Stomach (tissue), 9 donors: ENCODE measurements around the gene GATA6. TPM values are rescaled to one million over a fixed set of nuclear protein-coding genes. Genes with fewer than 3 reads are reported as not detected.

Experiments used
- DNase-seq, 2 donors: peaks; one replicate each; pipeline versions ENCODE4 v3.0.0 to v3.0.0-alpha.2; 2013 to 2019
- H3K27ac ChIP-seq, 5 donors: fragments of 200-600 bp in 4 of 5; sonication (generic) in 4 of 5; one replicate each; pipeline ENCODE4 v1.5.1; 2013 to 2019; ENCODE audit warnings: mild to moderate bottlenecking in 1 of 5, moderate library complexity in 1 of 5
- H3K27me3 ChIP-seq, 3 donors: fragments of 200-600 bp; sonication (generic); one replicate each; pipeline ENCODE4 v1.5.1; 2017 to 2019; ENCODE audit warnings: mixed run types in 1 of 3
- H3K36me3 ChIP-seq, 4 donors: fragments of 200-600 bp; sonication (generic); 1 replicate in 3 of 4; 2 replicates in 1 of 4; pipeline ENCODE4 v1.5.1; 2016 to 2019
- H3K4me1 ChIP-seq, 4 donors: fragments of 200-600 bp; sonication (generic); one replicate each; pipeline ENCODE4 v1.5.1; 2016 to 2019
- H3K4me3 ChIP-seq, 4 donors: fragments of 200-600 bp; sonication (generic) in 3 of 4; one replicate each; pipeline ENCODE4 v1.5.1; 2016 to 2019; ENCODE audit warnings: mild to moderate bottlenecking in 1 of 4
- H3K9me3 ChIP-seq, 4 donors: fragments of 200-600 bp; sonication (generic); one replicate each; pipeline ENCODE4 v1.5.1; 2016 to 2019
- EP300 ChIP-seq: sonication (generic); formaldehyde crosslinking; IDR thresholded peaks from one replicate; pipeline ENCODE4 v1.6.1; 2017; ENCODE audit warnings: antibody characterized with exemption
- POLR2A ChIP-seq, 4 donors: fragments of 450-650 bp; IDR thresholded peaks; one replicate each; pipeline ENCODE4 v1.6.1; 2016; ENCODE audit warnings: antibody characterized with exemption in 4 of 4, control low read depth in 2 of 4, mild to moderate bottlenecking in 1 of 4, moderate library complexity in 1 of 4
- POLR2AphosphoS5 ChIP-seq, 3 donors: sonication (generic); formaldehyde crosslinking; IDR thresholded peaks; one replicate each; pipeline ENCODE4 v1.6.1; 2016; ENCODE audit warnings: antibody characterized with exemption in 3 of 3
- WGBS, 5 donors: extraction: QIAGEN DNeasy Blood & Tissue Kit in 3 of 5; methylation state at CpG; one replicate each; pipeline versions ENCODE4 v1.1.5 to v1.1.7; 2013 to 2018; 5-methylcytosine and 5-hydroxymethylcytosine counted together
- intact Hi-C: fragments of 100-400 bp; cut with DNase I; formaldehyde crosslinking; loops from one replicate; pipeline ENCODE4 v1.15.1; 2023; ENCODE audit warnings: low total_unique reads
- polyA plus RNA-seq, 3 donors: library from polyadenylated mRNA; stranded (reverse); fragments of 200-250 nt; gene quantifications; one replicate each; pipeline ENCODE4 v1.2.3, GENCODE V29; 2013
- total RNA-seq, 5 donors: library from RNA; depleted of rRNA; stranded (reverse); fragments of >200 nt; gene quantifications; one replicate each; pipeline versions ENCODE4 v1.1.0 to v1.2.3, GENCODE V29; 2014 to 2016
- TF ChIP-seq, protein P1 (sequence below), 7 experiments: fragments of 450-650 bp in 4 of 7; fragments of 200-600 bp in 3 of 7; sonication (generic) in 3 of 7; IDR thresholded peaks; one replicate each; pipeline ENCODE4 v1.5.1; 2016 to 2019; ENCODE audit warnings: antibody characterized with exemption in 7 of 7, control low read depth in 2 of 7, mild to moderate bottlenecking in 1 of 7
- donor health status: healthy with polysubstance abuse.
- donor health status: Bipolar disorder and iron deficiency.
- donor health status: healthy.

Gene GATA6
- total and polyA plus RNA-seq, 8 donors: 11.9 to 194 (median 75.7) TPM

DNA sequence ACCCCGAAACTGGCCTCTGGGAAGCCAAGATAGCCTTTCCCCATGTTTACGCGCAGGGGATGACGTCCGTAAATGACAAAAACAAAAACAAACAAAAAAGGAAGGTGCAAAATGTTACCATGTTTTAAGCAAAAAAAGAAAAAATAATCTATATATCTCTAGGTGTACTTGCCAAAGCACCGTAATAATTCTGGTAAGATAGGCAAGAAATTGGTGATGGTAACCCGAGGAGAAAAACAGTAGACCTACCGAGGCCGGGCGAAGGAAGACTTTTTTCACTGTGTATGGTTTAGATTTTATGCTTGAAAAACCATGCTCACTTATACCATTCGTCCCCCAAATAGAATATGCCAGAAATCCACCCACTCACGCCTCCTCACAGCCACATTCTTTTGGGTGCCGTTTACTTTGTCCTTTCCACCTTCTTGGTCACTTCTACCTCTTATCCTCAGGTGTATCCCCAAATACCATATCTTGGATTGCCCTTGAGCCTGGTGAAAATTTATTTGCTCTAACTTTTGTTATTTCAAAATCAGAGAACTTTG, 8.0 kb downstream of the GATA6 start:
- Histone ChIP-seq H3K27me3 (peaks cover 0 to 66% (median 15%) of the 10 kb centered on the region in 3 donors), H3K36me3 (peaks cover 9 to 24% (median 18%) of the 10 kb centered on the region in 4 donors), H3K4me1 (peaks cover 0 to 21% (median 7%) of the 10 kb centered on the region in 4 donors), H3K9me3 (no peaks in the 10 kb centered on the region), H3K27ac (peak overlapping the region; percentile 76 to 95 (median 86)), H3K4me3 (peak overlapping the region; percentile 67 to 89 (median 80))
- intact Hi-C loops: no loop called here
- TF ChIP-seq, protein P1, sequence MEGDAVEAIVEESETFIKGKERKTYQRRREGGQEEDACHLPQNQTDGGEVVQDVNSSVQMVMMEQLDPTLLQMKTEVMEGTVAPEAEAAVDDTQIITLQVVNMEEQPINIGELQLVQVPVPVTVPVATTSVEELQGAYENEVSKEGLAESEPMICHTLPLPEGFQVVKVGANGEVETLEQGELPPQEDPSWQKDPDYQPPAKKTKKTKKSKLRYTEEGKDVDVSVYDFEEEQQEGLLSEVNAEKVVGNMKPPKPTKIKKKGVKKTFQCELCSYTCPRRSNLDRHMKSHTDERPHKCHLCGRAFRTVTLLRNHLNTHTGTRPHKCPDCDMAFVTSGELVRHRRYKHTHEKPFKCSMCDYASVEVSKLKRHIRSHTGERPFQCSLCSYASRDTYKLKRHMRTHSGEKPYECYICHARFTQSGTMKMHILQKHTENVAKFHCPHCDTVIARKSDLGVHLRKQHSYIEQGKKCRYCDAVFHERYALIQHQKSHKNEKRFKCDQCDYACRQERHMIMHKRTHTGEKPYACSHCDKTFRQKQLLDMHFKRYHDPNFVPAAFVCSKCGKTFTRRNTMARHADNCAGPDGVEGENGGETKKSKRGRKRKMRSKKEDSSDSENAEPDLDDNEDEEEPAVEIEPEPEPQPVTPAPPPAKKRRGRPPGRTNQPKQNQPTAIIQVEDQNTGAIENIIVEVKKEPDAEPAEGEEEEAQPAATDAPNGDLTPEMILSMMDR (IDR thresholded peaks at IDR 0.05): no peak
- no peak for TF ChIP-seq POLR2A (IDR thresholded peaks at IDR 0.05)
- TF ChIP-seq POLR2AphosphoS5 (IDR thresholded peaks at IDR 0.05): no peak
- no peak for TF ChIP-seq EP300
- DNase-seq: no peak
- WGBS, 5 donors: 24 to 56% (median 36%) methylated on average over 13 of the region's 13 CpGs

GRCh38 chr18:22179174-22179573, 9.8 kb downstream of the GATA6 start:
- intact Hi-C loops: no loop called here
- Histone ChIP-seq H3K4me1 (peaks cover 3 to 31% (median 15%) of the 10 kb centered on the region in 4 donors), H3K9me3 (no peaks in the 10 kb centered on the region), H3K27ac (peak overlapping the region in 4 of 5 donors; percentile 43 to 95 (median 82)), H3K4me3 (peak overlapping the region in 2 of 4 donors; percentile 21 to 89), H3K36me3 (peaks cover 5 to 30% (median 19%) of the 10 kb centered on the region in 4 donors), H3K27me3 (peaks cover 0 to 48% (median 9%) of the 10 kb centered on the region in 3 donors)
- TF ChIP-seq POLR2AphosphoS5 (IDR thresholded peaks at IDR 0.05) (peak in 1 of 3 donors; percentile 6), POLR2A (IDR thresholded peaks at IDR 0.05) (no peak)
- DNase-seq: peak in 1 of 2 donors; percentile 47

DNA sequence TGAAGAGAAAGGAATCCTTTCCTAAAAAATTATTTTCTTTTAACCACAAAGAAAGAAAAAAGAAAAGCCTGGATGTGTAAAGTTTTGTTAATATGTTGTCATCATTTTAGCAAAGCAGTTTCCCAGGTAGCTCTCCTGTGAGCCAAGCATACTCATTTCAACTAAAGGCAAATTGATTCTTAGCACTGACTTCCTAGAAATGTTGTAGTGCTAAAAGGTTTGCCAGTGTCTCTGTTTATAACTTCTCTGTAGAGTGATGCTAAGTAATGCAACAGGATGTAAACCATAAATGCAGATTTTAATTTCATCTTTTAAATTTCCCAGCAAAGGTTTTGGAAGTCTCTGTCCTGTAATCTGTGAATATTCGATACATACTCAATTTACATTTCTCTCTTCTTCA, 10.2 kb downstream of the GATA6 start:
- TF ChIP-seq POLR2A (IDR thresholded peaks at IDR 0.05): no peak
- Histone ChIP-seq H3K27me3 (peaks cover 0 to 45% (median 9%) of the 10 kb centered on the region in 3 donors), H3K4me3 (peak overlapping the region in 2 of 4 donors; percentile 21 to 89), H3K36me3 (peaks cover 9 to 30% (median 21%) of the 10 kb centered on the region in 4 donors), H3K9me3 (no peaks in the 10 kb centered on the region), H3K27ac (peak overlapping the region in 4 of 5 donors; percentile 43 to 95 (median 82)), H3K4me1 (peaks cover 7 to 35% (median 19%) of the 10 kb centered on the region in 4 donors)
- 28 to 62% (median 51%) methylated on average over 1 of the region's 1 CpG for WGBS, 5 donors
- intact Hi-C loops: no loop called here
- DNase-seq: no peak

DNA sequence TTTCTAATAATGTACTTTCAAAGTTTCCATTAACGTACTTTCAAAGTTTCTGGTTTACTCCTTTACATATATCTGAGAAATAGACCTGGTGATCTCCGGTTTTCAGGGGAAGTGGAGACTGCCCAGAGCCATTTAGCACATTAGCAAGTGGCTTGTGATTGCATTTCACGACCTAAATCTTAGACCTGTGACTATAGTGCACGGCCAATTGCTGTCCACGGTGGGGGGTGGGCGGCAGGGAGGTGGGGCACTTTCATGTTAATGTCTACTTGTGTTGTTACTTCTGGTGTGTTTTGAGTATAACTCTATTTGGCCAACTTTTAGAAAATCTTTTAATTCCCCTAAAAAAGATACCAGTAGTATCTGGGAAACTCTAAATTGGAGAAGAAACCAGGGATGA, 11.3 kb downstream of the GATA6 start:
- Histone ChIP-seq H3K9me3 (no peaks in the 10 kb centered on the region), H3K36me3 (peaks cover 12 to 40% (median 27%) of the 10 kb centered on the region in 4 donors), H3K27ac (peak overlapping the region in 4 of 5 donors; percentile 48 to 95 (median 82)), H3K4me1 (peaks cover 16 to 46% (median 30%) of the 10 kb centered on the region in 4 donors), H3K27me3 (peaks cover 0 to 42% (median 9%) of the 10 kb centered on the region in 3 donors), H3K4me3 (peak overlapping the region in 1 of 4 donors; percentile 89)
- intact Hi-C loops: no loop called here
- WGBS, 5 donors: 18 to 45% (median 35%) methylated on average over 6 of the region's 6 CpGs
- no peak for DNase-seq
- TF ChIP-seq POLR2A (IDR thresholded peaks at IDR 0.05) (no peak), EP300 (no peak), POLR2AphosphoS5 (IDR thresholded peaks at IDR 0.05) (no peak)
- TF ChIP-seq, protein P1 (IDR thresholded peaks at IDR 0.05): no peak

- no peak for DNase-seq
- Histone ChIP-seq H3K27me3 (peaks cover 0 to 29% (median 0%) of the 10 kb centered on the region in 3 donors), H3K4me1 (peaks cover 28 to 64% (median 40%) of the 10 kb centered on the region in 4 donors), H3K36me3 (peaks cover 13 to 43% (median 24%) of the 10 kb centered on the region in 4 donors), H3K4me3 (no peak overlapping the region), H3K27ac (peak overlapping the region; percentile 77 to 85 (median 79)), H3K9me3 (no peaks in the 10 kb centered on the region)
- no peak for TF ChIP-seq POLR2AphosphoS5 (IDR thresholded peaks at IDR 0.05)
- TF ChIP-seq EP300: no peak
- TF ChIP-seq, protein P1 (IDR thresholded peaks at IDR 0.05): no peak
- TF ChIP-seq POLR2A (IDR thresholded peaks at IDR 0.05): no peak
- intact Hi-C loops: no loop called here
- 31 to 64% (median 47%) methylated on average over 4 of the region's 4 CpGs for WGBS, 5 donors
Measured at GRCh38 chr18:22182884-22183697, 13.7 kb downstream of the GATA6 start.
